Activated CD8-positive, alpha-beta memory T cell treated with anti-CD3 and anti-CD28 coated beads, Interleukin-2, amount 10 ng/mL, durations not matched to agents 7 days and 5 days (primary cell): ENCODE measurements around the gene OCIAD1. TPM values are rescaled to one million over a fixed set of nuclear protein-coding genes. Genes with fewer than 3 reads are reported as not detected.

Experiments used
- ATAC-seq: fragments of 150-1000 bp; cut with Tn5 transposase; one replicate; pipeline ENCODE4 v1.10.0; 2021; ENCODE audit warnings: moderate library complexity
- CTCF ChIA-PET: fragments of 350-600 bp; sonication (Branson Sonifier 250); formaldehyde crosslinking; loops from one replicate; lab custom pipeline; 2021; ENCODE audit warnings: antibody characterized with exemption; lab: Charles Lee
- DNase-seq: peaks from one replicate; pipeline ENCODE4 v3.0.0-alpha.2; 2020
- H3K27ac Mint-ChIP-seq: one replicate; pipeline ENCODE4 v1.8.0; 2021; ENCODE audit warnings: mild to moderate bottlenecking, mixed read lengths
- H3K27me3 Mint-ChIP-seq: one replicate; pipeline ENCODE4 v1.8.0; 2021; ENCODE audit warnings: mixed read lengths
- H3K36me3 Mint-ChIP-seq: one replicate; pipeline ENCODE4 v1.8.0; 2021; ENCODE audit warnings: mild to moderate bottlenecking, mixed read lengths
- H3K4me1 Mint-ChIP-seq: one replicate; pipeline ENCODE4 v1.8.0; 2021; ENCODE audit warnings: mixed read lengths
- H3K4me3 Mint-ChIP-seq: one replicate; pipeline ENCODE4 v1.8.0; 2021; ENCODE audit warnings: mild to moderate bottlenecking, moderate library complexity, mixed read lengths
- H3K9me3 Mint-ChIP-seq: one replicate; pipeline ENCODE4 v1.8.0; 2022; ENCODE audit warnings: low read depth, mixed read lengths
- total RNA-seq, 2 experiments: library from RNA; stranded (reverse); gene quantifications; one replicate each; pipeline ENCODE4 v1.2.3, GENCODE V29; 2021

The OCIAD1 gene, protein sequence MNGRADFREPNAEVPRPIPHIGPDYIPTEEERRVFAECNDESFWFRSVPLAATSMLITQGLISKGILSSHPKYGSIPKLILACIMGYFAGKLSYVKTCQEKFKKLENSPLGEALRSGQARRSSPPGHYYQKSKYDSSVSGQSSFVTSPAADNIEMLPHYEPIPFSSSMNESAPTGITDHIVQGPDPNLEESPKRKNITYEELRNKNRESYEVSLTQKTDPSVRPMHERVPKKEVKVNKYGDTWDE
- total RNA-seq = 100 to 1,000 TPM in 1 of 2 experiments, 10 to 100 TPM in 1; 83.1 to 105 TPM

- Mint-ChIP-seq H3K4me1 (peaks cover 29% of the 10 kb centered on the region), H3K27ac (peak within 1 kb of the TSS; percentile 100), H3K27me3 (no peaks in the 10 kb centered on the region), H3K9me3 (peaks cover 2% of the 10 kb centered on the region), H3K4me3 (peak within 1 kb of the TSS; percentile 99), H3K36me3 (peaks cover 15% of the 10 kb centered on the region)
- peak; percentile 98 for ATAC-seq
- peak; percentile 98 for DNase-seq
- CTCF ChIA-PET = interaction anchor here (1.4 kb wide), 1 partner anchor 26 kb away, joined by 3 read pairs; no protein-coding TSS in a partner anchor
Observed at GRCh38 chr4:48830706-48831531, at the start of gene OCIAD1. Gene OCIAD1, plus strand, starts transcription at chr4:48831088. Its CDS starts 1,537 bp downstream, at chr4:48832625.

DNA sequence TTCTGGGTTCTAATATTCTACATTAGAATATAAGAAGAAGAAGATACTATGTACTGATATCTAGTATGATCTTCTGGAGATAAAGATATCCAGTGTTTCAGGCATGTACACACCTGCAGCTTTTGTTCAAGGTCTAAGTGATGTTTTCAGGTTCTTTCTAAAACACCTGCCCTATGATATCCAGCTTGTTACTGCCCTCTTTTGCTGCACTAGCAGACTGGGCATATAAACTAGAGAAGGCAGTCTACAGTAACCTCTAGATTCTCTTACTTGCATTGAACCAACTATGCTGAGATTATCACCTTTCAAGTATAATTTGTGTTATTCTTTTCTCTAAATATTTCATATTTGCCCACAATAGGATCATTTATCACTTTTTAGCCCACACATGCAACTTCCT, 48.9 kb upstream of the OCIAD1 start:
- no peak for DNase-seq
- Mint-ChIP-seq H3K36me3 (peaks cover 6% of the 10 kb centered on the region), H3K9me3 (no peaks in the 10 kb centered on the region), H3K4me1 (peaks cover 22% of the 10 kb centered on the region), H3K27me3 (peaks cover 2% of the 10 kb centered on the region), H3K4me3 (no peak overlapping the region), H3K27ac (no peak overlapping the region)
- no peak for ATAC-seq
- CTCF ChIA-PET = no interaction called here

DNA sequence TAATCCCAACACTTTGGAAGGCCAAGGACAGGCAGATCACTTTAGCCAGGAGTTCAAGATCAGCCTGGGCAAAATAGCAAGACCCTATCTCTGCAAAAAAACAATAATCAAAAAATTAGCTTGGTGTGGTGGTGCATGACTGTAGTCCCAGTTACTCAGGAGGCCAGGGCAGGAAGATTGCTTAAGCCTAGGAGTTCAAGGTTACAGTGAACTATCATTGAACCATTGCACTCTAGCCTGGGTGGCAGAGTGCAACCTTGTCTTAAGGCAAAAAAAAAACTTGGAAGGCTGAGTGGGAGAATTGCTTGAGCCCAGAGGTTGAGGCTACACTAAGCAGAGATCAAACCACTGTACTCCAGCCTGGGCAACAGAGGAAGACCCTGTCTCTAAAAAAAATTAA, 45.6 kb upstream of the OCIAD1 start:
- CTCF ChIA-PET = no interaction called here
- H3K27me3 Mint-ChIP-seq = peaks cover 2% of the 10 kb centered on the region

DNA sequence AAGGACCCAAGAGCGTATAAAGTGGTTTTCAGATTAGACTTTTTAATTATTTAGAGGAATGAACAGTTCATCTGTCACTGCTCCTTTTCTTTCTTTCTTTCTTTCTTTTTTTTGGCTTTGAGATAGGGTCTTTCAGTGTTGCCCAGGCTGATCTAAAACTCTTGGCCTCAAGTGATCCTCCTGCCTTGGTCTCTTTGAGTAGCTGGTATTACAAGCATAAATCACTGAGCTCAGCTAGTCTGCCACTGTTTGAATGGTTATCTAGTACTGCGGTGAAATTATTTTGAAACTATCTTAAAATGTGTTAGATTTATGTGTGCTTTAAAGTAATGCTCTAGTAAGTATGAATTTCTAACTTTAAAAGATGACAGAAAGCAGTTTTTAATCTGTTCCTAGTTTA, 44.3 kb upstream of the OCIAD1 start:
- no peaks in the 10 kb centered on the region for H3K36me3 Mint-ChIP-seq
- H3K4me3 Mint-ChIP-seq = no peak overlapping the region
- peaks cover 2% of the 10 kb centered on the region for H3K27me3 Mint-ChIP-seq
- H3K4me1 Mint-ChIP-seq = peaks cover under 1% of the 10 kb centered on the region
- H3K9me3 Mint-ChIP-seq = no peaks in the 10 kb centered on the region
- DNase-seq (no peak), ATAC-seq (no peak)
- no peak overlapping the region for H3K27ac Mint-ChIP-seq
- CTCF ChIA-PET = no interaction called here

More for the DNA sequence above, 45.6 kb upstream of the OCIAD1 start:
- DNase-seq = no peak
- no peak for ATAC-seq
- H3K4me1 Mint-ChIP-seq = peaks cover 8% of the 10 kb centered on the region
- no peak overlapping the region for H3K4me3 Mint-ChIP-seq
- H3K27ac Mint-ChIP-seq = no peak overlapping the region
- no peaks in the 10 kb centered on the region for H3K9me3 Mint-ChIP-seq
- no peaks in the 10 kb centered on the region for H3K36me3 Mint-ChIP-seq

- Mint-ChIP-seq H3K4me3 (no peak overlapping the region), H3K27me3 (peaks cover 2% of the 10 kb centered on the region), H3K9me3 (no peaks in the 10 kb centered on the region), H3K36me3 (no peaks in the 10 kb centered on the region), H3K4me1 (no peaks in the 10 kb centered on the region), H3K27ac (no peak overlapping the region)
- CTCF ChIA-PET = no interaction called here
- DNase-seq = no peak
- ATAC-seq = no peak
Observed at GRCh38 chr4:48787056-48787455, 43.8 kb upstream of the OCIAD1 start.

- H3K4me3 Mint-ChIP-seq = no peak overlapping the region
- ATAC-seq (no peak), DNase-seq (no peak)
- H3K4me1 Mint-ChIP-seq = peaks cover 1% of the 10 kb centered on the region
- CTCF ChIA-PET = no interaction called here
- H3K9me3 Mint-ChIP-seq = no peaks in the 10 kb centered on the region
- no peaks in the 10 kb centered on the region for H3K36me3 Mint-ChIP-seq
- H3K27me3 Mint-ChIP-seq = peaks cover 2% of the 10 kb centered on the region
- H3K27ac Mint-ChIP-seq = no peak overlapping the region
Observed at GRCh38 chr4:48790561-48790960, 40.3 kb upstream of the OCIAD1 start.

DNA sequence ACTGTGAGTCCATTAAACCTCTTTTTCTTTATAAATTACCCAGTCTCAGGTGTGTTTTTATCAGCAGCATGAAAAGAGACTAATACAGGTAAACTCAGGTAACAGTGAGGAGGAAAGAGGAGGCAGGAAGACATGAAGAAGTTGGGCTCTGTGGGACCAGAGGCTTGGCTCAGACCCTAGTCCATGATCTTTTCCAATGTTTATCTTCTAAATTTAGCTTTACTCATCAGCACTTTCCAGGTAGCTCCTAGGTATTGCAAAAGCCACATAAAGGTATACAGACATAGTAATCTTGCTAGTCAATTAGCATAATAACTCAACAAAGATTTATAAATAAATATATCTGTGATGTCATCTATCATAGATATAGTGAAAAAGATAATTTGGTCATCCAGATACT, 39.6 kb upstream of the OCIAD1 start:
- Mint-ChIP-seq H3K9me3 (no peaks in the 10 kb centered on the region), H3K27ac (no peak overlapping the region), H3K36me3 (no peaks in the 10 kb centered on the region), H3K27me3 (peaks cover 2% of the 10 kb centered on the region), H3K4me1 (peaks cover 1% of the 10 kb centered on the region), H3K4me3 (no peak overlapping the region)
- ATAC-seq (no peak), DNase-seq (no peak)
- CTCF ChIA-PET = no interaction called here

- H3K27ac Mint-ChIP-seq = no peak overlapping the region
Observed at GRCh38 chr4:48792348-48793006, 38.4 kb upstream of the OCIAD1 start.

DNA sequence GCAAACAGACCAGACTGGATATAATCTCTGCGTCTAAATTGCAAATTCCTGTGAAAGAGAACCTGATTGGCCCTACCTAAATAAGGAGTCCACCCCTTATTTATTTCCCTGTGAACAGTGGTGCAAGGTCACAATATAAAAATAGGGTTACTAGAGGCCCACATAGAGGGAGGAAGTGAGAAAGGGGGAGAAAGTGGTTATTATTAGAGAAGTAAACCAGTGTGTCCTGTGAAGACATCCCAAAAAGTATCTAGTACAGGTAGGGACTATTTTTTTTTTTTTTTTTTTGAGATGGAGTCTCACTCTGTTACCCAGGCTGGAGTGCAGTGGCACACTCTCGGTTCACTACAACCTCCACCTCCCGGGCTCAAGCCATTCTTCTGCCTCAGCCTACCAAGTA, 35.8 kb upstream of the OCIAD1 start:
- DNase-seq (no peak), ATAC-seq (no peak)
- Mint-ChIP-seq H3K36me3 (no peaks in the 10 kb centered on the region), H3K9me3 (no peaks in the 10 kb centered on the region), H3K4me1 (peaks cover 1% of the 10 kb centered on the region), H3K4me3 (no peak overlapping the region), H3K27me3 (peaks cover 3% of the 10 kb centered on the region), H3K27ac (no peak overlapping the region)
- CTCF ChIA-PET = no interaction called here

More at GRCh38 chr4:48792348-48793006, 38.4 kb upstream of the OCIAD1 start:
- H3K4me1 Mint-ChIP-seq = peaks cover 1% of the 10 kb centered on the region
- H3K36me3 Mint-ChIP-seq = no peaks in the 10 kb centered on the region
- no peak for DNase-seq
- no peak overlapping the region for H3K4me3 Mint-ChIP-seq
- no peaks in the 10 kb centered on the region for H3K27me3 Mint-ChIP-seq
- CTCF ChIA-PET = no interaction called here
- H3K9me3 Mint-ChIP-seq = no peaks in the 10 kb centered on the region
- no peak for ATAC-seq

- Mint-ChIP-seq H3K4me1 (peaks cover 1% of the 10 kb centered on the region), H3K27ac (no peak overlapping the region), H3K4me3 (no peak overlapping the region), H3K9me3 (no peaks in the 10 kb centered on the region), H3K27me3 (peaks cover 3% of the 10 kb centered on the region), H3K36me3 (no peaks in the 10 kb centered on the region)
- no peak for ATAC-seq
- CTCF ChIA-PET = no interaction called here
- no peak for DNase-seq
Observed at GRCh38 chr4:48796191-48796926, 34.5 kb upstream of the OCIAD1 start.

GRCh38 chr4:48796927-48797679, 33.8 kb upstream of the OCIAD1 start:
- no peak overlapping the region for H3K4me3 Mint-ChIP-seq
- no peak for DNase-seq
- no peak for ATAC-seq
- H3K4me1 Mint-ChIP-seq = peaks cover 1% of the 10 kb centered on the region
- CTCF ChIA-PET = no interaction called here
- no peaks in the 10 kb centered on the region for H3K36me3 Mint-ChIP-seq
- H3K27ac Mint-ChIP-seq = no peak overlapping the region
- H3K9me3 Mint-ChIP-seq = no peaks in the 10 kb centered on the region
- peaks cover 9% of the 10 kb centered on the region for H3K27me3 Mint-ChIP-seq

GRCh38 chr4:48798117-48798516, 32.8 kb upstream of the OCIAD1 start:
- DNase-seq (no peak), ATAC-seq (no peak)
- Mint-ChIP-seq H3K27me3 (peaks cover 9% of the 10 kb centered on the region), H3K4me3 (no peak overlapping the region), H3K4me1 (no peaks in the 10 kb centered on the region), H3K36me3 (no peaks in the 10 kb centered on the region), H3K27ac (no peak overlapping the region), H3K9me3 (no peaks in the 10 kb centered on the region)
- CTCF ChIA-PET = no interaction called here
